ENCODE data around the gene CCL5.

DNA sequence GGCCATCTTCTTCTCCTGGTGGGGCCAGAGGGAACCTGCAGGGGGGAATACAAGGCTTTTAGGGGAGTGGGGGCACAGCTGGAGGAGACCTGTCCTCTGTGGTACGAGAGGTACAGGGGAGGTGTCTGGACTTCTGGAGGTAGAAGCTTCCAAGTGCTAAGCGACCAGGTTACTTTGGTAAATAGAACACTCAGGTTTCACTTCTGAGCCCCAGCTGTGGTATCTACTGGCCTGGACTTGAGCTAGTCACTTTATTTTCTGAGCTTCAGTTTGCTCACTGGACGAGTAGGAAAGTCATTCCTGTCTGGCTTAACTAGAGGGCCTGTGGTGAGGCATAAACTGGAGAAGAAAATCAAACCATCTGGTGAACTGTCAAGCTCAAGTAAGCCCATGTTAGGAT, 11.4 kb downstream of the CCL5 start, which contains the start of gene HEATR9:
- TF ChIP-seq, protein P1, sequence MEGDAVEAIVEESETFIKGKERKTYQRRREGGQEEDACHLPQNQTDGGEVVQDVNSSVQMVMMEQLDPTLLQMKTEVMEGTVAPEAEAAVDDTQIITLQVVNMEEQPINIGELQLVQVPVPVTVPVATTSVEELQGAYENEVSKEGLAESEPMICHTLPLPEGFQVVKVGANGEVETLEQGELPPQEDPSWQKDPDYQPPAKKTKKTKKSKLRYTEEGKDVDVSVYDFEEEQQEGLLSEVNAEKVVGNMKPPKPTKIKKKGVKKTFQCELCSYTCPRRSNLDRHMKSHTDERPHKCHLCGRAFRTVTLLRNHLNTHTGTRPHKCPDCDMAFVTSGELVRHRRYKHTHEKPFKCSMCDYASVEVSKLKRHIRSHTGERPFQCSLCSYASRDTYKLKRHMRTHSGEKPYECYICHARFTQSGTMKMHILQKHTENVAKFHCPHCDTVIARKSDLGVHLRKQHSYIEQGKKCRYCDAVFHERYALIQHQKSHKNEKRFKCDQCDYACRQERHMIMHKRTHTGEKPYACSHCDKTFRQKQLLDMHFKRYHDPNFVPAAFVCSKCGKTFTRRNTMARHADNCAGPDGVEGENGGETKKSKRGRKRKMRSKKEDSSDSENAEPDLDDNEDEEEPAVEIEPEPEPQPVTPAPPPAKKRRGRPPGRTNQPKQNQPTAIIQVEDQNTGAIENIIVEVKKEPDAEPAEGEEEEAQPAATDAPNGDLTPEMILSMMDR (conservative IDR thresholded peaks at IDR 0.05; ENCODE audit: low read depth in 2 of 2): no peak
- TF ChIP-seq EZH2 (IDR thresholded peaks at IDR 0.05; ENCODE audit: low read depth, unreplicated experiment): no peak
- TF ChIP-seq, protein P2, sequence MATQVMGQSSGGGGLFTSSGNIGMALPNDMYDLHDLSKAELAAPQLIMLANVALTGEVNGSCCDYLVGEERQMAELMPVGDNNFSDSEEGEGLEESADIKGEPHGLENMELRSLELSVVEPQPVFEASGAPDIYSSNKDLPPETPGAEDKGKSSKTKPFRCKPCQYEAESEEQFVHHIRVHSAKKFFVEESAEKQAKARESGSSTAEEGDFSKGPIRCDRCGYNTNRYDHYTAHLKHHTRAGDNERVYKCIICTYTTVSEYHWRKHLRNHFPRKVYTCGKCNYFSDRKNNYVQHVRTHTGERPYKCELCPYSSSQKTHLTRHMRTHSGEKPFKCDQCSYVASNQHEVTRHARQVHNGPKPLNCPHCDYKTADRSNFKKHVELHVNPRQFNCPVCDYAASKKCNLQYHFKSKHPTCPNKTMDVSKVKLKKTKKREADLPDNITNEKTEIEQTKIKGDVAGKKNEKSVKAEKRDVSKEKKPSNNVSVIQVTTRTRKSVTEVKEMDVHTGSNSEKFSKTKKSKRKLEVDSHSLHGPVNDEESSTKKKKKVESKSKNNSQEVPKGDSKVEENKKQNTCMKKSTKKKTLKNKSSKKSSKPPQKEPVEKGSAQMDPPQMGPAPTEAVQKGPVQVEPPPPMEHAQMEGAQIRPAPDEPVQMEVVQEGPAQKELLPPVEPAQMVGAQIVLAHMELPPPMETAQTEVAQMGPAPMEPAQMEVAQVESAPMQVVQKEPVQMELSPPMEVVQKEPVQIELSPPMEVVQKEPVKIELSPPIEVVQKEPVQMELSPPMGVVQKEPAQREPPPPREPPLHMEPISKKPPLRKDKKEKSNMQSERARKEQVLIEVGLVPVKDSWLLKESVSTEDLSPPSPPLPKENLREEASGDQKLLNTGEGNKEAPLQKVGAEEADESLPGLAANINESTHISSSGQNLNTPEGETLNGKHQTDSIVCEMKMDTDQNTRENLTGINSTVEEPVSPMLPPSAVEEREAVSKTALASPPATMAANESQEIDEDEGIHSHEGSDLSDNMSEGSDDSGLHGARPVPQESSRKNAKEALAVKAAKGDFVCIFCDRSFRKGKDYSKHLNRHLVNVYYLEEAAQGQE (IDR thresholded peaks at IDR 0.05; ENCODE audit: unreplicated experiment): no peak

Measured in GM23338 (cell line).